GM23338 (cell line): ENCODE data around the gene SHLD2.
"Not testable (repeated sequence)": the region's sequence is repeated elsewhere in the genome, so short reads cannot be mapped to it uniquely, and the experiment has no call there.

Experiments
- CREB1 ChIP-seq: fragments of 250-450 bp; sonication (Bioruptor Pico); IDR thresholded peaks from 2 replicates; pipeline ENCODE4 v1.5.0; 2020; ENCODE audit warnings: low read depth, mild to moderate bottlenecking, moderate library complexity
- CTCF ChIP-seq, 2 experiments: fragments of 200-600 bp in 1 of 2; sonication (generic) in 1 of 2; conservative IDR thresholded peaks; 2 replicates each; pipeline versions ENCODE4 v1.5.1 to v1.6.1; 2016 to 2017; ENCODE audit warnings: antibody characterized with exemption in 2 of 2, low read depth in 2 of 2, mild to moderate bottlenecking in 2 of 2, moderate library complexity in 1 of 2
- EZH2 ChIP-seq: fragments of 200-600 bp; sonication (generic); IDR thresholded peaks from one replicate; pipeline ENCODE4 v1.8.0; 2017; ENCODE audit warnings: antibody characterized with exemption, mild to moderate bottlenecking, low read depth; ENCODE audit not compliant: unreplicated experiment
- EZH2phosphoT487 ChIP-seq: fragments of 200-600 bp; sonication (generic); IDR thresholded peaks from one replicate; pipeline ENCODE4 v1.8.1; 2018; ENCODE audit warnings: antibody characterized with exemption; ENCODE audit not compliant: unreplicated experiment

- TF ChIP-seq CTCF (conservative IDR thresholded peaks at IDR 0.05; ENCODE audit: low read depth in 2 of 2); EZH2phosphoT487; CREB1 (CRISPR knock-in tag); EZH2: not testable (repeated sequence)
Observed at GRCh38 chr10:87076421-87076820, 18.6 kb upstream of the SHLD2 start.
